Loucy (cell line): ENCODE results near the gene ZYX.

ENCODE experiments used
- H2AFZ ChIP-seq: fragments of 200-600 bp; sonication (generic); 2 replicates; pipeline ENCODE4 v1.6.0; 2016; ENCODE audit warnings: antibody characterized with exemption, mild to moderate bottlenecking, low read length, moderate library complexity
- H3F3A ChIP-seq: fragments of 200-600 bp; 2 replicates; pipeline ENCODE4 v1.6.0; 2016; ENCODE audit warnings: antibody characterized with exemption, low read depth, mild to moderate bottlenecking
- H3K27me3 ChIP-seq: fragments of 200-600 bp; sonication (generic); 2 replicates; pipeline ENCODE4 v1.6.1; 2014; ENCODE audit warnings: low read length, mild to moderate bottlenecking; ENCODE audit not compliant: insufficient read depth, poor library complexity, severe bottlenecking
- H3K36me3 ChIP-seq: fragments of 200-600 bp; sonication (generic); 2 replicates; pipeline ENCODE4 v1.6.1; 2016; ENCODE audit warnings: low read length; ENCODE audit not compliant: insufficient read depth
- H3K4me1 ChIP-seq: fragments of 200-600 bp; sonication (generic); 2 replicates; pipeline ENCODE4 v1.5.1; 2014; ENCODE audit warnings: low read length, mild to moderate bottlenecking; ENCODE audit not compliant: insufficient read depth, poor library complexity, severe bottlenecking
- H3K4me2 ChIP-seq: fragments of 200-600 bp; sonication (generic); 2 replicates; pipeline ENCODE4 v1.6.0; 2014; ENCODE audit warnings: antibody characterized with exemption, low read length, low read depth, mild to moderate bottlenecking; ENCODE audit not compliant: poor library complexity, severe bottlenecking
- H3K4me3 ChIP-seq: fragments of 200-600 bp; sonication (generic); 2 replicates; pipeline ENCODE4 v1.5.1; 2014; ENCODE audit warnings: low read length, mild to moderate bottlenecking, mixed read lengths; ENCODE audit not compliant: poor library complexity, severe bottlenecking
- H3K79me2 ChIP-seq: fragments of 200-600 bp; sonication (generic); 2 replicates; pipeline ENCODE4 v1.6.1; 2014; ENCODE audit warnings: low read length; ENCODE audit not compliant: insufficient read depth
- H3K9ac ChIP-seq: fragments of 200-600 bp; sonication (generic); 2 replicates; pipeline ENCODE4 v1.6.0; 2014; ENCODE audit warnings: mild to moderate bottlenecking, low read depth, low read length, moderate library complexity; ENCODE audit not compliant: poor library complexity, severe bottlenecking
- H3K9me2 ChIP-seq: fragments of 200-600 bp; sonication (generic); replicated peaks from 2 replicates; pipeline ENCODE4 v1.6.1; 2016; ENCODE audit warnings: low read depth, low read length, mixed read lengths
- H3K9me3 ChIP-seq: fragments of 200-600 bp; sonication (generic); 2 replicates; pipeline ENCODE4 v1.6.1; 2014; ENCODE audit warnings: mild to moderate bottlenecking, antibody characterized with exemption, low read length, low read depth; ENCODE audit not compliant: insufficient read depth
- H4K20me1 ChIP-seq: fragments of 200-600 bp; sonication (generic); 2 replicates; pipeline ENCODE4 v1.6.0; 2014; ENCODE audit warnings: antibody characterized with exemption, low read length, mild to moderate bottlenecking; ENCODE audit not compliant: insufficient read depth, poor library complexity, severe bottlenecking
- EZH2phosphoT487 ChIP-seq: fragments of 200-600 bp; IDR thresholded peaks from 2 replicates; pipeline ENCODE4 v1.6.1; 2018; ENCODE audit warnings: antibody characterized with exemption, mild to moderate bottlenecking, moderate library complexity, borderline replicate concordance
- TF ChIP-seq, protein P1 (sequence below): fragments of 200-600 bp; sonication (generic); conservative IDR thresholded peaks from 2 replicates; pipeline ENCODE4 v1.5.1; 2014; ENCODE audit warnings: mild to moderate bottlenecking, antibody characterized with exemption, low read length

ZYX gene

DNA sequence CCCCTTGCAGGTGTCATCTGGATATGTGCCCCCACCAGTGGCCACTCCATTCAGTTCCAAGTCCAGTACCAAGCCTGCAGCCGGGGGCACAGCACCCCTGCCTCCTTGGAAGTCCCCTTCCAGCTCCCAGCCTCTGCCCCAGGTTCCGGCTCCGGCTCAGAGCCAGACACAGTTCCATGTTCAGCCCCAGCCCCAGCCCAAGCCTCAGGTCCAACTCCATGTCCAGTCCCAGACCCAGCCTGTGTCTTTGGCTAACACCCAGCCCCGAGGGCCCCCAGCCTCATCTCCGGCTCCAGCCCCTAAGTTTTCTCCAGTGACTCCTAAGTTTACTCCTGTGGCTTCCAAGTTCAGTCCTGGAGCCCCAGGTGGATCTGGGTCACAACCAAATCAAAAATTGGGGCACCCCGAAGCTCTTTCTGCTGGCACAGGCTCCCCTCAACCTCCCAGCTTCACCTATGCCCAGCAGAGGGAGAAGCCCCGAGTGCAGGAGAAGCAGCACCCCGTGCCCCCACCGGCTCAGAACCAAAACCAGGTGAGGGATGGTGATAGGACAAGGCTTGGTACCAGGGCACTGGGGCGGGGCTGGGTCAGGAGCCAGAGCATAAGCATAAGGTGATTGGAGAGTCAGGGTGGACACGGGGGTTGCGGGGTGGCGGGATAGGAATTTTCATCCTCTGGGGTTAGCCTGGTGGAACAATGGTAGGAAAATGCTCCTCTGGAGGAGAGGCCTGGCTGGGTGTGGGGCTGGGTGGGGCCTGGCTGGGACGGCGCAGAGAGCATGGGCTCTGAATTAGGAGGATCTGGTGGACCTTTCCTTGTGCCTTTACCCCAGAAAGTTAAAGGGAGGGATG, 1.9 kb downstream of the ZYX start:
- Histone ChIP-seq H2AFZ (no peak overlapping the region), H3K9ac (peak overlapping the region; percentile 100), H3K79me2 (peaks cover 99% of the 10 kb centered on the region), H3K4me1 (peaks cover 71% of the 10 kb centered on the region), H3K4me3 (peak overlapping the region; percentile 98), H3K4me2 (peak overlapping the region; percentile 97), H4K20me1 (peaks cover 49% of the 10 kb centered on the region), H3F3A (no peaks in the 10 kb centered on the region), H3K9me2 (no peaks in the 10 kb centered on the region), H3K36me3 (peaks cover 3% of the 10 kb centered on the region; the same call in 1 of the 2 replicates), H3K9me3 (no peaks in the 10 kb centered on the region), H3K27me3 (peaks cover 6% of the 10 kb centered on the region)
- TF ChIP-seq, protein P1, sequence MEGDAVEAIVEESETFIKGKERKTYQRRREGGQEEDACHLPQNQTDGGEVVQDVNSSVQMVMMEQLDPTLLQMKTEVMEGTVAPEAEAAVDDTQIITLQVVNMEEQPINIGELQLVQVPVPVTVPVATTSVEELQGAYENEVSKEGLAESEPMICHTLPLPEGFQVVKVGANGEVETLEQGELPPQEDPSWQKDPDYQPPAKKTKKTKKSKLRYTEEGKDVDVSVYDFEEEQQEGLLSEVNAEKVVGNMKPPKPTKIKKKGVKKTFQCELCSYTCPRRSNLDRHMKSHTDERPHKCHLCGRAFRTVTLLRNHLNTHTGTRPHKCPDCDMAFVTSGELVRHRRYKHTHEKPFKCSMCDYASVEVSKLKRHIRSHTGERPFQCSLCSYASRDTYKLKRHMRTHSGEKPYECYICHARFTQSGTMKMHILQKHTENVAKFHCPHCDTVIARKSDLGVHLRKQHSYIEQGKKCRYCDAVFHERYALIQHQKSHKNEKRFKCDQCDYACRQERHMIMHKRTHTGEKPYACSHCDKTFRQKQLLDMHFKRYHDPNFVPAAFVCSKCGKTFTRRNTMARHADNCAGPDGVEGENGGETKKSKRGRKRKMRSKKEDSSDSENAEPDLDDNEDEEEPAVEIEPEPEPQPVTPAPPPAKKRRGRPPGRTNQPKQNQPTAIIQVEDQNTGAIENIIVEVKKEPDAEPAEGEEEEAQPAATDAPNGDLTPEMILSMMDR = no peak
- no peak for TF ChIP-seq EZH2phosphoT487

DNA sequence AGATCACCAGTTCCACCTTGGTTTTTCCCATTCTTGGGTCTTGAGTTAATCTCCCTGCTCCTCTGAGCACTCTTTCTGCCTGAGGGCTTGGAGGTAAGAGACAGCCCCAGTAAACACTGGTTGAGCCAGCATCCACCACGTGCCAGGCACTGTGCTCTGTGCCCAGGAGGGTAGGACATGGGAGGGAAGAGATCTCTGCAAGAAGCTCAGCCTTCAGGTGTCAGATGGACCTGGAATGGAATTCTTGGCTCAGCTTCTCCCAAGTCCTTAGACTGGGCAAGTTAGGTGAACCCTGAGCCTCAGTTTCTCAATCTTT, 2.5 kb downstream of the ZYX start:
- H3K4me1 ChIP-seq = peaks cover 65% of the 10 kb centered on the region
- TF ChIP-seq EZH2phosphoT487 = no peak
- TF ChIP-seq, protein P1 = no peak
- peaks cover 96% of the 10 kb centered on the region for H3K79me2 ChIP-seq
- H3K36me3 ChIP-seq = peaks cover 9% of the 10 kb centered on the region; the same call in 1 of the 2 replicates
- H2AFZ ChIP-seq = no peak overlapping the region
- H3K4me3 ChIP-seq = peak overlapping the region; percentile 98
- peaks cover 6% of the 10 kb centered on the region for H3K27me3 ChIP-seq
- H3K4me2 ChIP-seq = peak overlapping the region; percentile 97
- H3F3A ChIP-seq = no peaks in the 10 kb centered on the region
- H4K20me1 ChIP-seq = peaks cover 55% of the 10 kb centered on the region
- H3K9me3 ChIP-seq = no peaks in the 10 kb centered on the region
- H3K9ac ChIP-seq = no peak overlapping the region
- H3K9me2 ChIP-seq = no peaks in the 10 kb centered on the region

DNA sequence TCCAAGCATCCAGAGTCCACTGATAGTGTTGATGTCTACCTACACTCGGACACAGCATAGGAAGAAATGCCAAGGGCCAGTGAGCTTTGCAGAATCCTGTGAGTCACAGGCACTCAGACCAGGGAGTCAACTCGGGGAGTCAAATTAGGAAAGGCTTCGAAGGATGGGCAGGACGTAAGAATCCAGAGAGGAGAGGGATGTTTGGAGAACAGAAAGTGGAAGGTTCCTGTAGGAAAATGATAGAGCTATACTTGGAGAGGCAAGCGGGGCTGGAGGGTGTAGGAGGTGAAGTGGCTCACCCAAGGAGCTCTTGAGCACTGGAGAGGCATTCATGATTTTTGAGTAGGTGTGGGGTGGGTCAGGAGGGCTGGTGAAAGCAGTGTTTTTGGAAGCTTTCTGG, 3.0 kb downstream of the ZYX start:
- TF ChIP-seq, protein P1 = no peak
- no peak for TF ChIP-seq EZH2phosphoT487
- peaks cover 6% of the 10 kb centered on the region for H3K27me3 ChIP-seq
- H3F3A ChIP-seq = no peaks in the 10 kb centered on the region
- peak overlapping the region; percentile 97 for H3K4me2 ChIP-seq
- H2AFZ ChIP-seq = no peak overlapping the region
- H3K79me2 ChIP-seq = peaks cover 95% of the 10 kb centered on the region
- peaks cover 60% of the 10 kb centered on the region for H4K20me1 ChIP-seq
- H3K4me3 ChIP-seq = peak overlapping the region; percentile 98
- peaks cover 14% of the 10 kb centered on the region; the same call in 1 of the 2 replicates for H3K36me3 ChIP-seq
- H3K9ac ChIP-seq = peak overlapping the region; percentile 35
- no peaks in the 10 kb centered on the region for H3K9me2 ChIP-seq
- H3K4me1 ChIP-seq = peaks cover 64% of the 10 kb centered on the region
- no peaks in the 10 kb centered on the region for H3K9me3 ChIP-seq
